Keratinocyte (primary cell): ENCODE measurements around the gene MAP7D2. TPM values are rescaled to one million over a fixed set of nuclear protein-coding genes. Genes with fewer than 3 reads are reported as not detected.
A peak's percentile ranks its signal among the peaks of the same experiment; 100 is the strongest.

Experiments used
- DNase-seq: peaks from one replicate; pipeline ENCODE4 v3.0.0-alpha.2; 2011; ENCODE audit warnings: low read depth, missing footprints, low spot score
- FAIRE-seq: peaks from 2 replicates; lab custom pipeline; 2011; peaks lifted over from hg19 to GRCh38; lab: Jason Lieb, UNC
- H2AFZ ChIP-seq: 2 replicates; pipeline ENCODE4 v1.6.0; 2012; ENCODE audit warnings: low read length, control low read depth, inconsistent platforms; ENCODE audit not compliant: control insufficient read depth
- H3K27ac ChIP-seq: 2 replicates; pipeline ENCODE4 v1.5.1; 2011; ENCODE audit warnings: low read length; ENCODE audit not compliant: control insufficient read depth, insufficient read depth
- H3K27me3 ChIP-seq: 3 replicates; pipeline ENCODE4 v1.6.0; 2011; ENCODE audit warnings: low read length; ENCODE audit not compliant: control insufficient read depth, insufficient read depth; ENCODE audit errors: extremely low read depth
- H3K36me3 ChIP-seq, 2 experiments: 2 replicates in 1 of 2; 3 replicates in 1 of 2; pipeline ENCODE4 v1.5.1; 2011; ENCODE audit warnings: low read length in 2 of 2, mild to moderate bottlenecking in 1 of 2; ENCODE audit not compliant: control insufficient read depth in 2 of 2, insufficient read depth in 2 of 2; ENCODE audit errors: extremely low read depth in 1 of 2
- H3K4me1 ChIP-seq: 3 replicates; pipeline ENCODE4 v1.5.1; 2011; ENCODE audit warnings: low read length; ENCODE audit not compliant: control insufficient read depth, insufficient read depth; ENCODE audit errors: extremely low read depth
- H3K4me2 ChIP-seq: 3 replicates; pipeline ENCODE4 v1.6.0; 2011; ENCODE audit warnings: low read depth, low read length; ENCODE audit not compliant: control insufficient read depth, insufficient read depth; ENCODE audit errors: extremely low read depth
- H3K4me3 ChIP-seq, 3 experiments: fragments of 200-600 bp in 1 of 3; sonication (generic) in 1 of 3; 2 replicates in 2 of 3; 3 replicates in 1 of 3; pipeline ENCODE4 v1.5.1; 2011 to 2016; ENCODE audit warnings: low read length in 3 of 3, mild to moderate bottlenecking in 3 of 3, control low read depth in 2 of 3, inconsistent platforms in 1 of 3, low read depth in 1 of 3, mixed read lengths in 1 of 3, mixed run types in 1 of 3, moderate library complexity in 1 of 3; ENCODE audit not compliant: control insufficient read depth in 2 of 3, insufficient read depth in 2 of 3; ENCODE audit errors: extremely low read depth in 1 of 3
- H3K79me2 ChIP-seq: 2 replicates; pipeline ENCODE4 v1.6.0; 2012; ENCODE audit warnings: low read length; ENCODE audit not compliant: control insufficient read depth, insufficient read depth
- H3K9ac ChIP-seq: 3 replicates; pipeline ENCODE4 v1.6.0; 2011; ENCODE audit warnings: low read length; ENCODE audit not compliant: control insufficient read depth, insufficient read depth; ENCODE audit errors: extremely low read depth
- H3K9me1 ChIP-seq: 3 replicates; pipeline ENCODE4 v1.6.0; 2011; ENCODE audit warnings: low read length; ENCODE audit not compliant: control insufficient read depth, insufficient read depth; ENCODE audit errors: extremely low read depth
- H3K9me3 ChIP-seq: 2 replicates; pipeline ENCODE4 v1.5.1; 2012; ENCODE audit warnings: low read depth, low read length; ENCODE audit not compliant: control insufficient read depth
- H4K20me1 ChIP-seq: 3 replicates; pipeline ENCODE4 v1.6.0; 2011; ENCODE audit warnings: low read length; ENCODE audit not compliant: control insufficient read depth, insufficient read depth; ENCODE audit errors: extremely low read depth
- CTCF ChIP-seq, 3 experiments: IDR thresholded peaks in 1 of 3; conservative IDR thresholded peaks in 1 of 3; optimal IDR thresholded peaks in 1 of 3; 2 replicates in 2 of 3; 3 replicates in 1 of 3; pipeline versions ENCODE3 to v1.5.1; 2011; ENCODE audit warnings: low read length in 3 of 3, mild to moderate bottlenecking in 3 of 3, moderate library complexity in 2 of 3, control low read depth in 1 of 3, inconsistent platforms in 1 of 3; ENCODE audit not compliant: insufficient read depth in 2 of 3; ENCODE audit errors: extremely low read depth in 1 of 3
- EZH2 ChIP-seq: IDR thresholded peaks from one replicate; pipeline ENCODE4 v1.6.1; 2012; ENCODE audit warnings: inconsistent platforms, mild to moderate bottlenecking, low read length, moderate library complexity
- dilution Hi-C: fragments of 300-500 bp; cut with MboI; formaldehyde crosslinking; loops from one replicate; pipeline ENCODE4 v1.7.0; 2020; ENCODE audit warnings: low sequenced_read_pairs; ENCODE audit not compliant: extremely low pct_ligation_motif_present
- polyA plus RNA-seq, 5 experiments: library from polyadenylated mRNA; depleted of rRNA in 3 of 5; stranded (reverse) in 3 of 5; stranded (forward) in 1 of 5; unstranded in 1 of 5; fragments of >200 nt; gene quantifications; 1 replicate in 1 of 5; 2 replicates in 3 of 5; 3 replicates in 1 of 5; pipeline versions ENCODE4 v1.2.1 to v1.2.3, GENCODE V29; 2011 to 2012; ENCODE audit warnings: missing spikeins in 2 of 5, low read depth in 1 of 5, low replicate concordance in 1 of 5

The MAP7D2 gene
- polyA plus RNA-seq, 1 donor (not counting 4 experiments of a cell fraction or from before 2014, with no cell fraction given), result 0.76 TPM

DNA sequence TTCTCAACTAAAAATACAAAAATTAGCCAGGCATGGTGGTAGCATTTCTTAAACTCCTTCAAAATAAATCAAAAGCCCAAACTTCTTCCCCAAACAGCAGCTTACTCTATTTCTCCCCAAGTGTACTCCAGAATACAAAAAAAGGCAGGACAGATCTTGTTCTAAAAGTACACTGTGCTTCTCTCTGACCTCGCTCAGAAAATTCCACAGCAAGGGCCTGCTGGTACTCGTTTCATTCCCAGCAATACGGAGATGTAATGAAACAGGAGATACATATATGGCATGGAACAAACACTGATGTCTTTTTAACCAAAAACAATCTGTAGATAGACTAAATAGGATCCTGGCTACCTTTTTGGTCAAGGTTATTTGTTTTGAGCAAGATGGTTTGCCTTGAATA lies 25.2 kb downstream of the MAP7D2 start:
- Histone ChIP-seq H3K27me3 (no peaks in the 10 kb centered on the region), H3K4me1 (peaks cover 5% of the 10 kb centered on the region), H3K9ac (no peak overlapping the region), H3K27ac (no peak overlapping the region), H3K4me2 (peak overlapping the region; percentile 41), H3K36me3 (no peaks in the 10 kb centered on the region), H3K79me2 (no peaks in the 10 kb centered on the region), H2AFZ (no peak overlapping the region), H3K9me1 (no peaks in the 10 kb centered on the region), H4K20me1 (no peaks in the 10 kb centered on the region), H3K9me3 (no peaks in the 10 kb centered on the region), H3K4me3 (no peak overlapping the region)
- DNase-seq, result no peak
- TF ChIP-seq EZH2 (no peak), CTCF (optimal IDR thresholded peaks at IDR 0.05 in 1 of 3, IDR thresholded peaks at IDR 0.05 in 1 of 3, conservative IDR thresholded peaks at IDR 0.05 in 1 of 3; ENCODE audit: extremely low read depth in 1 of 3, insufficient read depth in 2 of 3, low read length in 3 of 3) (no peak)
- dilution Hi-C loops, result no loop called here
- no peak for FAIRE-seq

- no peaks in the 10 kb centered on the region for H3K9me3 ChIP-seq
- no peak overlapping the region for H2AFZ ChIP-seq
- H3K79me2 ChIP-seq, result no peaks in the 10 kb centered on the region
- H3K4me2 ChIP-seq, result no peak overlapping the region
- FAIRE-seq (no peak), DNase-seq (no peak)
- peaks cover 5% of the 10 kb centered on the region for H3K4me1 ChIP-seq
- no peaks in the 10 kb centered on the region for H3K36me3 ChIP-seq
- H4K20me1 ChIP-seq, result no peaks in the 10 kb centered on the region
- no peak overlapping the region for H3K9ac ChIP-seq
- H3K4me3 ChIP-seq, result no peak overlapping the region
- TF ChIP-seq CTCF (optimal IDR thresholded peaks at IDR 0.05 in 1 of 3, IDR thresholded peaks at IDR 0.05 in 1 of 3, conservative IDR thresholded peaks at IDR 0.05 in 1 of 3; ENCODE audit: extremely low read depth in 1 of 3, insufficient read depth in 2 of 3, low read length in 3 of 3) (no peak), EZH2 (no peak)
- H3K9me1 ChIP-seq, result no peaks in the 10 kb centered on the region
- H3K27me3 ChIP-seq, result no peaks in the 10 kb centered on the region
- dilution Hi-C loops, result no loop called here
- no peak overlapping the region for H3K27ac ChIP-seq
Observed at GRCh38 chrX:20089845-20090244, 26.9 kb downstream of the MAP7D2 start.
